Fibroblast of villous mesenchyme (primary cell): Measurements from ENCODE around the gene CRAMP1. TPM values are rescaled to one million over a fixed set of nuclear protein-coding genes. Genes with fewer than 3 reads are reported as not detected.
A peak's percentile ranks its signal among the peaks of the same experiment; 100 is the strongest.

ENCODE experiments used
- DNase-seq: peaks from one replicate; pipeline ENCODE4 v3.0.0-alpha.2; 2010; ENCODE audit warnings: low read depth
- H3K4me3 ChIP-seq: 2 replicates; pipeline ENCODE4 v1.5.1; 2011; ENCODE audit warnings: low read depth, mild to moderate bottlenecking, low read length
- total RNA-seq: library from RNA; depleted of rRNA; stranded (reverse); fragments of >200 nt; gene quantifications from 2 replicates; pipeline ENCODE4 v1.2.3, GENCODE V29; 2012
- TF ChIP-seq, protein P1 (sequence below): IDR thresholded peaks from 2 replicates; pipeline ENCODE4 v1.5.1; 2012; ENCODE audit warnings: low read depth, mild to moderate bottlenecking, low read length; ENCODE audit not compliant: insufficient read depth

CRAMP1 gene
- total RNA-seq, 1 donor: 10.4 TPM

DNA sequence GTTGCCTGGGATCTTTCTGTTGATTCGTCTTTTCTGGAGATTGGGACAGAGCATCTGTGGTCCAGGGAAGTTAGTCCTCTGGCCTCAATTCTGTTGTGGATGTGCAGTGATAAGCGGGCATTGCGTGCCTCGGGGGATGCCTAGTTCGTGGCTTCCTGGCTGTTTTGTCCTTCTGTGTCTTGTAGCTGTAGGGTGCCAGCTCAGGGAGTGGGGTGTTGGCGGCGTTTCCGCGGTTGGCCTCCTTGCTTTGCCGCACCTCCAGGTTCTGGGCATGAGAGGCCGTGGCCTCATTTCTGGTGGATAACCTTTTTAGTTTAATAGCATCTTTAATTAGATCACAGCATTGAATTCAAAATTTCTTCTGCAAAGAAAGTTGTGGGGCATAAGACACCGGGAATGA is 64.5 kb downstream of the CRAMP1 start:
- H3K4me3 ChIP-seq: no peak overlapping the region
- TF ChIP-seq, protein P1, sequence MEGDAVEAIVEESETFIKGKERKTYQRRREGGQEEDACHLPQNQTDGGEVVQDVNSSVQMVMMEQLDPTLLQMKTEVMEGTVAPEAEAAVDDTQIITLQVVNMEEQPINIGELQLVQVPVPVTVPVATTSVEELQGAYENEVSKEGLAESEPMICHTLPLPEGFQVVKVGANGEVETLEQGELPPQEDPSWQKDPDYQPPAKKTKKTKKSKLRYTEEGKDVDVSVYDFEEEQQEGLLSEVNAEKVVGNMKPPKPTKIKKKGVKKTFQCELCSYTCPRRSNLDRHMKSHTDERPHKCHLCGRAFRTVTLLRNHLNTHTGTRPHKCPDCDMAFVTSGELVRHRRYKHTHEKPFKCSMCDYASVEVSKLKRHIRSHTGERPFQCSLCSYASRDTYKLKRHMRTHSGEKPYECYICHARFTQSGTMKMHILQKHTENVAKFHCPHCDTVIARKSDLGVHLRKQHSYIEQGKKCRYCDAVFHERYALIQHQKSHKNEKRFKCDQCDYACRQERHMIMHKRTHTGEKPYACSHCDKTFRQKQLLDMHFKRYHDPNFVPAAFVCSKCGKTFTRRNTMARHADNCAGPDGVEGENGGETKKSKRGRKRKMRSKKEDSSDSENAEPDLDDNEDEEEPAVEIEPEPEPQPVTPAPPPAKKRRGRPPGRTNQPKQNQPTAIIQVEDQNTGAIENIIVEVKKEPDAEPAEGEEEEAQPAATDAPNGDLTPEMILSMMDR: no peak
- DNase-seq: no peak

- DNase-seq: no peak
- H3K4me3 ChIP-seq: no peak overlapping the region
- TF ChIP-seq, protein P1: no peak
Measured at GRCh38 chr16:1677339-1677738, 65.2 kb downstream of the CRAMP1 start.

DNA sequence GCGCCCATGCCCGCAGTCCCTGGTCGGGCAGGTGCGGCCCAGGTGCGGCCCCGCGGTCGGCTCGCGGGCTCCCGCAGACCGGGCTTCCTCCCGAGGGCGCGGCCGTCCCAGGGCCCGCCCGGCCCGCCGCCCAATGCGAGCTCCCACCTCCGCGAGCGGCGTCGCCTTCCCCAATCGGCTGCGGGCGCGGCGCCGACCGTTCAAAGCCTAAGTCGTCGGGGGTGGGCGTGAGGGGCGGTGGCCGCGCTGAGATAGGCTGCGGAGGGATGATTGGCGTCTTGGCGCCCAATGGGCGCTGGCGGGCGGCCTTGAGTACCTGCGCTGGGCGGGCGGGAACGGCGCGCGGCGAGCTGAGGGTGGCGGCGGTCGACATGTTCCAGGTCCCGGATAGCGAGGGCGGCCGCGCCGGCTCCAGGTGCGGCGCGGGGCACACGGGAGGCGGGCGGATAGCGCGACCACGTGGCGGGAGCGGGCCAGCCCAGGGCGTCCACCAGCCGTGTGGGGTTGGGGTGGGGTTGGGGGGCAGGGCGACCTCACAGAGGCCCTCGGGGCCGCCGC is 65.9 kb downstream of the CRAMP1 start, which contains the start of gene JPT2:
TSS of gene JPT2 (plus strand) at position 338 of the 558 bp plus-strand sequence. CDS start at position 372, 34 bp downstream.
- peak within 1 kb of the TSS; percentile 78 for H3K4me3 ChIP-seq
- TF ChIP-seq, protein P1: no peak
- DNase-seq: peak; percentile 97

GRCh38 chr16:1678500-1679098 is 66.4 kb downstream of the CRAMP1 start:
- TF ChIP-seq, protein P1: no peak
- H3K4me3 ChIP-seq: peak overlapping the region; percentile 78
- DNase-seq: peak; percentile 55

DNA sequence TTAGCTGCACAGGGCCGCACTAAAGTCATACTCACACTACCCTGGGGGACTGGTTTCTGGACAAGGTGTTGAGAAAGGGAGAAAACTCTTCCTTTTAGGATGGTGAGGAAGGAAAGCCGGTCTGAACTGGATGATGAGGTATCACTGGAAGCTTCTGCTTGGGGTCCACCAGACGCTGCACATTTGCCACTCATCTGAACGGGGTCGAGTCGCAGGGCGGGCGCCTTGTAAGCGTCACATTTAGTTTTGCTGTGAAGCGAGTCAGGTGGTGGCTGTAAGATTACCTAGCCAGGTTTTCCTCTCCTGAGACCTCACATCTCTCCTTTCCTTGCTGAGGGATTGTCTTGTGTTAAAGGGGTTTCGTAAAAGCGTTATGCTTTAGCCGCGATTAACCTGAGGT is 68.2 kb downstream of the CRAMP1 start:
- no peak for DNase-seq
- TF ChIP-seq, protein P1: no peak
- H3K4me3 ChIP-seq: no peak overlapping the region

DNA sequence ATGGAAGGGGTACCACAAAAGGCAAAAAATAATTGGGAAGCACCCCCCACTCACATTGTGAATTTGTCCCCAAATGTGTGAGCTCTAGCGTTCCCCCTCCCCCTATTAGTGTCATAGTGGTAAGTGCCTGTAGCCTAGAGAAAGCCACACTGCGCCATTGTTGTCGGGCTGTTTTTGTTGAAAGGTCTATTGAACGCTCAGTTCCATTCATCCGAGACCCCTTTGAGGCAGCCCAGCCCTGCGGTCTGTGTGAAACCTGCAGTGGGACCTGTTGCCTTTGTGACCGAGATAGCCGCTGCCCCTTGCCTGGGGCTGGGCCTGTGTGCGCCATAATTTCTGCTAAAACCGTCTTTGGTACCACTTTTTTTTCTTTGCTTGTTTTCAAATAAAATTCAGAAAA is 68.9 kb downstream of the CRAMP1 start:
- TF ChIP-seq, protein P1: no peak
- no peak overlapping the region for H3K4me3 ChIP-seq
- DNase-seq: no peak
